ENCODE measurements around the gene PFN4. TPM values are rescaled to one million over a fixed set of nuclear protein-coding genes. Genes with fewer than 3 reads are reported as not detected.
A peak's percentile ranks its signal among the peaks of the same experiment; 100 is the strongest.

Gene PFN4
- polyA plus RNA-seq, 1 of the 3 experiments (the other 2 are of a cell fraction): 0.61 TPM

DNA sequence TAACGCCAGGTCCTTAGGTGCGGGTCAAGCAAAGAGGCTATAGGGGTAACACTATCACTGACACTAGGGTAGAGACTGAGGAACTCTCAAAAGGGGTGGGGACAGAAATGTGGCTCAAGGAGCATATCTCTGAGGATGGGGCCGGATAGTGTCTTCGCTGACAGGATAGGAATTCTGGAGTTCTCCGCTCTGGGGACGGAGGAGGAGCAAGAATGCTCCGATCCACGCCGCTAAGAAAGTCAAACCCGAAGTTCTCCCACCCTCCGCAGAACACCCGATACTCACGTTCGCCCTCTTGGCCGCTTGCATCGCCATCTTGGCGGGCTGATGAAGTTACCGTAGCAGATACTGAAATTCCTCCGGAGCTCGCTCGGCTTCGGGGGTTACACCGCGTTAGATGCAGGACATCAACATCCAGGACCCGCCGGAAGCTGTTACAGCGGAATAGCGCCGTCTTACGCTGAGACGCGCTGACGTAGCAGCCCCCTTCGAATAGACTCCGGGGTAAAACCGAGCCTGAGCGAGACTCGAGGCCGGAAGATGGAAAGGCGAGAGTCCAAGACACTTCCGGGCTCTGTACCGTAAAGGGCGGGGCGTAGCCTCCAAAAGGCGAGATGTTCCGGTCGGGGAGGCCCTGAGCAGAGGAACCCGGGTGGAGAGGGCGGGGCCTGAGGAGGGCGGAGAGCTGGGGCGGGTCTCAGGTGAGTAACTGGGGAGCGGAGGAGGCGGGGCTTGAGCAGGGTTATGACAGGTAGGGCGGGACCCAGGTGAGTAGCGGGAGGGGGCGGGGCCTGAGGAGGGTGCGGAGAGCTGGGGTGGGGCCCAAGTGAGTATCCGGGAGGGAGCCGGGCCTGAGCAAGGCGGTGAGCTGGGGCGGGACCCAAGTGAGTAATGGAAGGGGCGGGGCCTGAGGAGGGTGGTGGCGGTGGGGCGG lies 47.0 kb downstream of the PFN4 start, which contains the start of gene SF3B6 (continued):
- TF ChIP-seq, protein P1, sequence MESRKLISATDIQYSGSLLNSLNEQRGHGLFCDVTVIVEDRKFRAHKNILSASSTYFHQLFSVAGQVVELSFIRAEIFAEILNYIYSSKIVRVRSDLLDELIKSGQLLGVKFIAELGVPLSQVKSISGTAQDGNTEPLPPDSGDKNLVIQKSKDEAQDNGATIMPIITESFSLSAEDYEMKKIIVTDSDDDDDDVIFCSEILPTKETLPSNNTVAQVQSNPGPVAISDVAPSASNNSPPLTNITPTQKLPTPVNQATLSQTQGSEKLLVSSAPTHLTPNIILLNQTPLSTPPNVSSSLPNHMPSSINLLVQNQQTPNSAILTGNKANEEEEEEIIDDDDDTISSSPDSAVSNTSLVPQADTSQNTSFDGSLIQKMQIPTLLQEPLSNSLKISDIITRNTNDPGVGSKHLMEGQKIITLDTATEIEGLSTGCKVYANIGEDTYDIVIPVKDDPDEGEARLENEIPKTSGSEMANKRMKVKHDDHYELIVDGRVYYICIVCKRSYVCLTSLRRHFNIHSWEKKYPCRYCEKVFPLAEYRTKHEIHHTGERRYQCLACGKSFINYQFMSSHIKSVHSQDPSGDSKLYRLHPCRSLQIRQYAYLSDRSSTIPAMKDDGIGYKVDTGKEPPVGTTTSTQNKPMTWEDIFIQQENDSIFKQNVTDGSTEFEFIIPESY (IDR thresholded peaks at IDR 0.05; ENCODE audit: borderline replicate concordance, low read depth): peak; percentile 91
- TF ChIP-seq, protein P2, sequence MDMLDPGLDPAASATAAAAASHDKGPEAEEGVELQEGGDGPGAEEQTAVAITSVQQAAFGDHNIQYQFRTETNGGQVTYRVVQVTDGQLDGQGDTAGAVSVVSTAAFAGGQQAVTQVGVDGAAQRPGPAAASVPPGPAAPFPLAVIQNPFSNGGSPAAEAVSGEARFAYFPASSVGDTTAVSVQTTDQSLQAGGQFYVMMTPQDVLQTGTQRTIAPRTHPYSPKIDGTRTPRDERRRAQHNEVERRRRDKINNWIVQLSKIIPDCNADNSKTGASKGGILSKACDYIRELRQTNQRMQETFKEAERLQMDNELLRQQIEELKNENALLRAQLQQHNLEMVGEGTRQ (IDR thresholded peaks at IDR 0.05; ENCODE audit: borderline replicate concordance, low read depth, low read length): no peak
- TF ChIP-seq EP300 (IDR thresholded peaks at IDR 0.05; ENCODE audit: borderline replicate concordance in 1 of 2, low read depth in 1 of 2, low read length in 1 of 2) (peak; percentile 63 to 67; a peak in 2 of 4 replicates), TEAD4 (IDR thresholded peaks at IDR 0.05; ENCODE audit: borderline replicate concordance, insufficient read depth) (peak; percentile 39; the same call in 1 of the 2 replicates), POLR2AphosphoS5 (IDR thresholded peaks at IDR 0.05; ENCODE audit: low read depth, low read length) (peak; percentile 97), ELF1 (IDR thresholded peaks at IDR 0.05) (peak; percentile 98), TAF1 (IDR thresholded peaks at IDR 0.05; ENCODE audit: borderline replicate concordance, low read depth, low read length) (peak; percentile 90), JUND (IDR thresholded peaks at IDR 0.05) (peak; percentile 31; the same call in 1 of the 2 replicates), CHD2 (IDR thresholded peaks at IDR 0.05; ENCODE audit: low read length, partially characterized antibody) (peak; percentile 97)
- TF ChIP-seq, protein P3, sequence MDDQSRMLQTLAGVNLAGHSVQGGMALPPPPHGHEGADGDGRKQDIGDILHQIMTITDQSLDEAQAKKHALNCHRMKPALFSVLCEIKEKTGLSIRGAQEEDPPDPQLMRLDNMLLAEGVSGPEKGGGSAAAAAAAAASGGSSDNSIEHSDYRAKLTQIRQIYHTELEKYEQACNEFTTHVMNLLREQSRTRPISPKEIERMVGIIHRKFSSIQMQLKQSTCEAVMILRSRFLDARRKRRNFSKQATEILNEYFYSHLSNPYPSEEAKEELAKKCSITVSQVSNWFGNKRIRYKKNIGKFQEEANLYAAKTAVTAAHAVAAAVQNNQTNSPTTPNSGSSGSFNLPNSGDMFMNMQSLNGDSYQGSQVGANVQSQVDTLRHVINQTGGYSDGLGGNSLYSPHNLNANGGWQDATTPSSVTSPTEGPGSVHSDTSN (IDR thresholded peaks at IDR 0.05): peak; percentile 81
- TF ChIP-seq, protein P4, sequence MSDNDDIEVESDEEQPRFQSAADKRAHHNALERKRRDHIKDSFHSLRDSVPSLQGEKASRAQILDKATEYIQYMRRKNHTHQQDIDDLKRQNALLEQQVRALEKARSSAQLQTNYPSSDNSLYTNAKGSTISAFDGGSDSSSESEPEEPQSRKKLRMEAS (IDR thresholded peaks at IDR 0.05; ENCODE audit: low read depth): peak; percentile 97
- TF ChIP-seq, protein P5, sequence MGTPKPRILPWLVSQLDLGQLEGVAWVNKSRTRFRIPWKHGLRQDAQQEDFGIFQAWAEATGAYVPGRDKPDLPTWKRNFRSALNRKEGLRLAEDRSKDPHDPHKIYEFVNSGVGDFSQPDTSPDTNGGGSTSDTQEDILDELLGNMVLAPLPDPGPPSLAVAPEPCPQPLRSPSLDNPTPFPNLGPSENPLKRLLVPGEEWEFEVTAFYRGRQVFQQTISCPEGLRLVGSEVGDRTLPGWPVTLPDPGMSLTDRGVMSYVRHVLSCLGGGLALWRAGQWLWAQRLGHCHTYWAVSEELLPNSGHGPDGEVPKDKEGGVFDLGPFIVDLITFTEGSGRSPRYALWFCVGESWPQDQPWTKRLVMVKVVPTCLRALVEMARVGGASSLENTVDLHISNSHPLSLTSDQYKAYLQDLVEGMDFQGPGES (IDR thresholded peaks at IDR 0.05; ENCODE audit: low read depth, low read length): peak; percentile 56
- TF ChIP-seq, protein P6, sequence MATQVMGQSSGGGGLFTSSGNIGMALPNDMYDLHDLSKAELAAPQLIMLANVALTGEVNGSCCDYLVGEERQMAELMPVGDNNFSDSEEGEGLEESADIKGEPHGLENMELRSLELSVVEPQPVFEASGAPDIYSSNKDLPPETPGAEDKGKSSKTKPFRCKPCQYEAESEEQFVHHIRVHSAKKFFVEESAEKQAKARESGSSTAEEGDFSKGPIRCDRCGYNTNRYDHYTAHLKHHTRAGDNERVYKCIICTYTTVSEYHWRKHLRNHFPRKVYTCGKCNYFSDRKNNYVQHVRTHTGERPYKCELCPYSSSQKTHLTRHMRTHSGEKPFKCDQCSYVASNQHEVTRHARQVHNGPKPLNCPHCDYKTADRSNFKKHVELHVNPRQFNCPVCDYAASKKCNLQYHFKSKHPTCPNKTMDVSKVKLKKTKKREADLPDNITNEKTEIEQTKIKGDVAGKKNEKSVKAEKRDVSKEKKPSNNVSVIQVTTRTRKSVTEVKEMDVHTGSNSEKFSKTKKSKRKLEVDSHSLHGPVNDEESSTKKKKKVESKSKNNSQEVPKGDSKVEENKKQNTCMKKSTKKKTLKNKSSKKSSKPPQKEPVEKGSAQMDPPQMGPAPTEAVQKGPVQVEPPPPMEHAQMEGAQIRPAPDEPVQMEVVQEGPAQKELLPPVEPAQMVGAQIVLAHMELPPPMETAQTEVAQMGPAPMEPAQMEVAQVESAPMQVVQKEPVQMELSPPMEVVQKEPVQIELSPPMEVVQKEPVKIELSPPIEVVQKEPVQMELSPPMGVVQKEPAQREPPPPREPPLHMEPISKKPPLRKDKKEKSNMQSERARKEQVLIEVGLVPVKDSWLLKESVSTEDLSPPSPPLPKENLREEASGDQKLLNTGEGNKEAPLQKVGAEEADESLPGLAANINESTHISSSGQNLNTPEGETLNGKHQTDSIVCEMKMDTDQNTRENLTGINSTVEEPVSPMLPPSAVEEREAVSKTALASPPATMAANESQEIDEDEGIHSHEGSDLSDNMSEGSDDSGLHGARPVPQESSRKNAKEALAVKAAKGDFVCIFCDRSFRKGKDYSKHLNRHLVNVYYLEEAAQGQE (IDR thresholded peaks at IDR 0.05; ENCODE audit: low read depth, low read length): 0 out of 2 replicates have a peak, but pooled peaks have one; percentile 41

All from SK-N-SH (cell line).